ENCODE data around the gene FER. TPM values are rescaled to one million over a fixed set of nuclear protein-coding genes. Genes with fewer than 3 reads are reported as not detected.
"Not testable (repeated sequence)": the region's sequence is repeated elsewhere in the genome, so short reads cannot be mapped to it uniquely, and the experiment has no call there.

FER gene
- total and polyA plus RNA-seq, 12 donors, result 3.5 to 37.5 (median 27.0) TPM

GRCh38 chr5:108788142-108788541 lies 40.4 kb downstream of the FER start:
- Histone ChIP-seq H3K9me3 (replicated peaks in 1 of 3) (no peaks in the 10 kb centered on the region), H3K27me3 (no peaks in the 10 kb centered on the region), H3K4me1 (replicated peaks in 1 of 2) (peaks cover 0 to 11% of the 10 kb centered on the region in 2 donors), H3K4me3 (no peak overlapping the region), H3K27ac (peak overlapping the region in 1 of 5 donors; percentile 34), H3K36me3 (replicated peaks in 1 of 2) (no peaks in the 10 kb centered on the region)
- TF ChIP-seq POLR2A (IDR thresholded peaks at IDR 0.05), result no peak
- no peak for TF ChIP-seq CTCF (IDR thresholded peaks at IDR 0.05)
- WGBS, 4 donors, result 68 to 83% (median 76%) methylated on average over 4 to 7 of the region's 7 CpGs
- intact Hi-C loops (cut with DNase I), result no loop called here
- DNase-seq, result peak; percentile 30 to 80 (median 69)

GRCh38 chr5:108793207-108793606 lies 45.5 kb downstream of the FER start:
- no peaks in the 10 kb centered on the region for H3K27me3 ChIP-seq
- no peaks in the 10 kb centered on the region for H3K9me3 ChIP-seq (replicated peaks in 1 of 3)
- H3K4me3 ChIP-seq, result no peak overlapping the region
- H3K4me1 ChIP-seq (replicated peaks in 1 of 2), result peaks cover 0 to 10% of the 10 kb centered on the region in 2 donors
- intact Hi-C loops (cut with DNase I), result no loop called here
- no peak overlapping the region for H3K27ac ChIP-seq
- WGBS, 4 donors, result 85 to 99% (median 98%) methylated on average over 5 of the region's 5 CpGs
- H3K36me3 ChIP-seq (replicated peaks in 1 of 2), result no peaks in the 10 kb centered on the region
- TF ChIP-seq CTCF (IDR thresholded peaks at IDR 0.05) (no peak), POLR2A (IDR thresholded peaks at IDR 0.05) (no peak)
- DNase-seq, result no peak

GRCh38 chr5:108794349-108794748 lies 46.7 kb downstream of the FER start:
- WGBS, 4 donors, result 38 to 98% (median 97%) methylated on average over 4 of the region's 4 CpGs
- H3K36me3 ChIP-seq (replicated peaks in 1 of 2); H3K4me3 ChIP-seq; H3K27ac ChIP-seq; H3K4me1 ChIP-seq (replicated peaks in 1 of 2); H3K9me3 ChIP-seq (replicated peaks in 1 of 3); DNase-seq; H3K27me3 ChIP-seq; intact Hi-C loops (cut with DNase I): not testable (repeated sequence)

GRCh38 chr5:108797396-108797795 lies 49.7 kb downstream of the FER start:
- Histone ChIP-seq H3K4me3 (no peak overlapping the region), H3K9me3 (replicated peaks in 1 of 3) (peaks cover 0 to 2% (median 0%) of the 10 kb centered on the region in 3 donors), H3K27me3 (no peaks in the 10 kb centered on the region), H3K27ac (no peak overlapping the region), H3K36me3 (replicated peaks in 1 of 2) (no peaks in the 10 kb centered on the region), H3K4me1 (replicated peaks in 1 of 2) (no peaks in the 10 kb centered on the region)
- TF ChIP-seq CTCF (IDR thresholded peaks at IDR 0.05) (no peak), POLR2A (IDR thresholded peaks at IDR 0.05) (no peak)
- intact Hi-C loops (cut with DNase I), result no loop called here
- 83 to 93% (median 89%) methylated on average over 2 of the region's 2 CpGs for WGBS, 4 donors
- no peak for DNase-seq

GRCh38 chr5:108797986-108798385 lies 50.3 kb downstream of the FER start:
- no peak for TF ChIP-seq POLR2A (IDR thresholded peaks at IDR 0.05)
- no peak for TF ChIP-seq CTCF (IDR thresholded peaks at IDR 0.05)
- Histone ChIP-seq H3K9me3 (replicated peaks in 1 of 3) (peaks cover 0 to 6% (median 0%) of the 10 kb centered on the region in 3 donors), H3K27ac (no peak overlapping the region), H3K27me3 (no peaks in the 10 kb centered on the region), H3K4me1 (replicated peaks in 1 of 2) (no peaks in the 10 kb centered on the region), H3K4me3 (no peak overlapping the region), H3K36me3 (replicated peaks in 1 of 2) (no peaks in the 10 kb centered on the region)
- DNase-seq, result no peak
- WGBS, 4 donors, result 41 to 55% (median 53%) methylated on average over 2 of the region's 2 CpGs
- intact Hi-C loops (cut with DNase I), result no loop called here
